ENCODE data around the gene FKBP1A.
A peak's percentile ranks its signal among the peaks of the same experiment; 100 is the strongest.
"Not testable (repeated sequence)": the region's sequence is repeated elsewhere in the genome, so short reads cannot be mapped to it uniquely, and the experiment has no call there.

The FKBP1A gene

DNA sequence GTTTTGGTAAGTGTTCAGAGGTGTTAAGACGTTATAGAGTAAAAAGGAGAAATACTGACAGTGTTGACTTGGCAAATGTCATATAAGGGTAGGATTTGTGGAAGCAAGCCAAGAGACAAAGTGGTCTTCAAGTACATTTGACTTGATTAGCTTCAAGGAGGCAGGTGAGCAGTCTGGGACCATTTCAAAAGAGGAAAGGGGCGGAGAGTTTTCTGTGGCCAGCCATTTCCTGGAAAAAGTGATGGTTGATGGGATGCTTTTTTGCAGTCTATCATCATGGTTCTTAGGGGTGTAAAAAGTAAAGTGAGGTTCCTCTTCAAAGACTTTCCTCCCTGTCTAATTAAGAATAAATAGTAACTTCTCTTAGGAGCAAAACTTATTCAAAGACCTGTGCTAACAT, 28.7 kb downstream of the FKBP1A start:
- DNase-seq (ENCODE audit: low spot score): no peak

DNA sequence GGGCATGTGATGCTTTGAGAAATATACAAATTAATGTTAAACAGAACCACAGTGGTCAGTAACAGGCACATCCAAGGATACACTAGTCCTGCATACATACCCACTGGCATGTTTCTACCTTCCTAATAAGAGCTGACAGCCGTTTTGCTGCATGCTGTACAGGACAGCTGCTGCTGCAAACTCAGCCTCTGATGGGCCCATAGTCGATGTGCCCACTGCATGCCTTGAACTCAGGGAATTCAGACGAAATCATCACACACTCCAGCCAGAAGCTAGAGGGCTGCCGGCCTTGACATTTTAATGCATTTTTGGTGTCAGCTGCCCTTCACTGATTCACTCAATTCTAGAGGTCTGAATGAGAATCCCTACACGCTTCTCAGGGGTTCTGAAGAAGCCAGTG, 29.3 kb downstream of the FKBP1A start:
- no peak for DNase-seq (ENCODE audit: low spot score)

- DNase-seq (ENCODE audit: low spot score): no peak
Observed at GRCh38 chr20:1362484-1362883, 30.4 kb downstream of the FKBP1A start.

GRCh38 chr20:1360094-1360846, 32.6 kb downstream of the FKBP1A start:
- DNase-seq (ENCODE audit: low spot score): no peak

DNA sequence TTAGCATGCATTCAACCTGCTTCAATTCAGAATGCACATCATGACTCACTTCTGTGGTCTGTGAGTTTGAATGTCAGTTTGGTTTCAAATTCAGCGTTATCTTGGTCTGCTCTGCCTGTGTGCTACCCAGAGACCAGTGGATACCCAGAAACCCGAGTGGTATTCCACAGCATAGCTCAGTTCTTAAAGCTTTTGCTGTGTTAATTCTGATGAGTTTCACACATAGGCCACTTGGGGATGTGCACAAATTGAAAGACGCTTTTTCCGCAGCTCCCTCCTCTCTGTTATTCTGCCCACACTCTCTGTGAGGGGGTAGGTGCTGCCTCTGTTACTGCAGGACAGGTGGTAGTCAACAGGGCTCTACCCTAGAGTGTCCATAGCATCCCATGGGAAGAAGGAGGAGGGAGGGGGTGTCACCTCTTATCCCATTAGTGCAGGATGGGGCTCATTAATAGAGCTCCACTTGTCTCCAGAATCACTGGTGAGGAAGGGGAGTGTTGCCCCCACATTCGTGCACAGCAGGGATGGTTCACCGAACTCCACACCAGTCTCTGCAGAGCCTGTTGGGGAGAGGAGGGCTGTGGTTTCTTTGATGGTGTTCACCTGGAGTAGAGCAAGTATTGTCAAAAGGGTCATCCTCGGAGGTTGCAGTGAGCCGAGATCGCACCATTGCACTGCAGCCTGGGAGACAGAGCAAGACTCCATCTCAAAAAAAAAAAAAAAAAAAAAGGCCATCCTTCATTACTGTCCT, 34.8 kb downstream of the FKBP1A start:
- no peak for DNase-seq (ENCODE audit: low spot score)

- DNase-seq (ENCODE audit: low spot score): no peak
Observed at GRCh38 chr20:1353956-1354355, 38.9 kb downstream of the FKBP1A start.

GRCh38 chr20:1346315-1346969, 46.4 kb downstream of the FKBP1A start:
- no peak for DNase-seq (ENCODE audit: low spot score)

DNA sequence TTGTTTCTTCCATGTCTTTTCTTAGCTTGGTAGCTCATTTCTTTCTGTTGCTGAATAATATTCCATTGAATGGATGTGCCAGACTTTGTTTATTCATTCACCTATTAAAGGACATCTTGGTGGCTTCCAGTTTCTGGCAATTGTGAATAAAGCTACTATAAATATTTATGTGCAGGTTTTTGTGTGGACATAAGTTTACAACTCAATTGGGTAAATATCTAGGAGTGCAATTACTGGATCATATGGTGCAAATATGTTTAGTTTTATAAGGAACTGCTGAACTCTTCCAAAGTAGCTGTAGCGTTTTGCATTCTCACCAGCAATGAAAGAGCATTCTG, 47.1 kb downstream of the FKBP1A start:
- no peak for DNase-seq (ENCODE audit: low spot score)

DNA sequence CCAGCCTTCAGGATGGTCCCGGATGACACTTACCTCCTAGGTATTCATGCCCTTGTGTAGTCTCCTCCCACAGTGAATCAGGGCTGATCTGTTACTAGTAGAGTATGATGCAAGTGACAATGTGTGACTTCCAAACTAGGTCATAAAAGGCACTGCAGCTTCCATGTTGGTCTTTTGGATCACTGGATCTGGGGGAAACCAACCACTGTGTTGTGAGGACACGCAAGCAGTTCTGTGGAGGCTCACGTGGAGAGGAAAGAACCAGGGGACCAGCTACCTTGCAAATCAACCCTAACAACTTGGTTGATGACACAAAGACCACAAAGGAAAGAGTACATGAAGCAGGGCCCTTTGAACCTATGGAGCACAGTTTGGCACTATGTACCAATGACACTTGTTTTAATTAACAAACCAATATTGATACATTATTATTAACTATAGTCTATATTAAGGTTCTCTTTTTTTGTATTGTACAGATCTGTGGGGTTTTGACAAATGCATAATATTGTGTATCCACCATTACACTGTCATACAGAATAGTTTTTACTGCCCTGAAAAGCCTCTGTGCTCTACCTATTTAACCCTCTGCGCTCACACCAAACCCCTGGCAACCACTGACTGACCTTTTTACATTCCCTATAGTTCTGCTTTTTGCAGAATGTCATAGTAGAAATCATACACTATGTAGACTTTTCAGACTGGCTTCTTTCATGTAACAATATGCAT, 47.7 kb downstream of the FKBP1A start:
- no peak for DNase-seq (ENCODE audit: low spot score)

GRCh38 chr20:1343446-1344124, 49.3 kb downstream of the FKBP1A start:
- DNase-seq (ENCODE audit: low spot score): not testable (repeated sequence)

DNA sequence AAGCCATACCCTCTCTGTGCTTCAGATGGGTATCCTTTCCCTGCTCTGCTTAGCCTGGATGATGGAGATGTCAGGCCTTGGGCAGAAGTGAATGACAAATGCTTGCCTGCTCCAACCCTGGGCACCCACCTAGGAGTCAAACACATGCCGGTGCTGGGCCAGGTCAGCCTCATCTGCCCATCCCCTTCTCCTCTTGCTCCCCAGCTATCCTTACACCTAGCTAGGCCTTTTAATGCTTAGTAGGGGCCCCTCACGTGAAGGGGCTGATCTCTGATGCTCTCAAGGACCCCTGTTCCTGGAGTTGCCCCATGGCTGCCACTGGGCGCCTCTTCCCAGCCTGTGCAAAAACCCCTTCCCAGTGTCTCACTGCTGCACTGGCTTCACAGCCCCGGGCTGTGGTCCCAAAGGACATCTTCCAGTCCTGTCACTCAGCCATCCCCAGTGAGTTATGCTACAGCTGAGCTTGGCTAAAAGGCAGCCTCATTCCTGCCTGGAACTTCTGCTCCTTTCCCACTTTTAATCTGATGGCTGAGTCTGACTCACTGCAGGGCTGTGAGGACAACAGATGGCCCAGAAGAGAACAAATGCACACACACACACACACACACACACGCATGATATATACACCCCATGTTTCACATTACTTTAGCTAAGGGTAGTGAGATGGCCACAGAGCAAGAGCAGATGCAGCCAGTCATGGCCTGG, 51.1 kb downstream of the FKBP1A start:
- no peak for DNase-seq (ENCODE audit: low spot score)

DNA sequence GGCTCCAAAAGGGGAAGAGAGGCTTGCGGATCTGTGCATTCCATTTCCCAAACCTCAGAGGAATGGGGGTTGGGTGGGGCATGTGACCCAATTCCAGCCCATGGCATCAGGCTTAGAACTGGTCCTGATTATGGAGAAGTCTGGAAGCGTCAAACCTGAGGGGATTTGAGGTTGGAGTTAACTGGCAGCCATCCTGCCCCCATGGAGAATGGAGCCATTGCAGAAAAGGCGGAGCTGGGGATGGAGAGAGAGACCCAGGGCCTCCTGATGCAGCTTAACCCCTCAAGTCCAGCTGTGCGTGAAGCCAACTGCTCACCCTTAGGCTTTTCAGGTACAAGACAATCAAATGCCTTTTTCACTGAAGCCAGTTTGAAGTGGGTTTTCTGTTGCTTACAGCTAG, 54.1 kb downstream of the FKBP1A start:
- no peak for DNase-seq (ENCODE audit: low spot score)

DNA sequence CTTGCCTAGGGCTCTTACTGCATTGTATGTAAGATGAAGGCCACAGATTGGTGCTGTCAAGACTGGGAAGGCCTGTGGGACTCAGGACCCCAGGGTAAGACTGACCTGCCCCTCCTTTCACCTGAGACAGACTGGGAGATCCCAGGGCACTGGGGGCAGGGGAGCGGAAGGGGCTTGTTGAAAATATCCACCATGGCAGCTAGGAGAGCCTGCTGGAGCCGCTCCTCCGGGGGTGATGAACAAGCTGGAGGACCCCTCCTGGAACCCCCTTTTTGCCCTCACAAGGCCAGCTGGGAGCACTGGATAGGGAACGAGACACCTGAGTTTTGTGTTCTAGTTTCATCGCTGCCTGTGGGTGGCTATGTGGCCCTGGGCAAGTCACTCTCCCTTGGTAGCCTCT, 54.8 kb downstream of the FKBP1A start:
- DNase-seq (ENCODE audit: low spot score): no peak

- no peak for DNase-seq (ENCODE audit: low spot score)
Observed at GRCh38 chr20:1337441-1337840, 55.4 kb downstream of the FKBP1A start.

GRCh38 chr20:1336699-1337367, 56.0 kb downstream of the FKBP1A start:
- no peak for DNase-seq (ENCODE audit: low spot score)

DNA sequence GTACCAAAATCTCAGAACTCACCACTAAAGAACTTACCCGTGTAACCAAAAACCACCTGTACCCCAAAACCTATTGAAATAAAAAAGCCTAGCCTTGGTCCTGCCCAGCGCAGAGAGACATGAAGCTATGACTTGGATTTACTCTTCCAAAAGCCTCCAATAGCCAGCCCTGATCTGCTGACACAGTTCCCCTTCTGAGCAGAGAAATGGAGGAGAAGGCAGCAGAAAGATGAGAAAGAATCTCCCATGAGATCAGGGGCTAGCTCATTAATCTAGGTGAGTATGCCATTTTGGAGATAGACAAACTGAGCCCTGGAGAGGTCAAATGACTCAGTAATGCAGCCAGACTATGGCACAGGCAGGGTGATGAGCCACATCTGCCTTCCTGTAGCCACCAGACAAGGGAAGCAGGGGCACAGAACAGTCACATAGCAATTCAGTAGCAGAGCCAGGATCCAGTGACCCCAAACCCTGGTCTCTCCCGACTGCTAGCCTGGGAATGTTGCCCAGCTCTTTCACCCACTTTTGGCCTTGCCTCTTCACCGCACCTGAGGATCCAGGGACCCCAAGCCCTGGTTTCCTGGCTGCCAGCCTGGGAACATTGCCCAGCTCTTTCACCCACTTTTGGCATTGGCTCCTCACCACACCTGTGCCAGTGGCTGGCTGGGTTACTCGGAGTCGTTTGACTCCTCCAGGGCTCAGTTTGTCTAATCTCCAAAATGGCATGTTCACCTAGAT, 56.7 kb downstream of the FKBP1A start:
- peak; percentile 37 for DNase-seq (ENCODE audit: low spot score)

GRCh38 chr20:1334761-1335160, 58.1 kb downstream of the FKBP1A start:
- DNase-seq (ENCODE audit: low spot score): no peak

- no peak for DNase-seq (ENCODE audit: low spot score)
Observed at GRCh38 chr20:1334370-1334731, 58.5 kb downstream of the FKBP1A start.

- no peak for DNase-seq (ENCODE audit: low spot score)
Observed at GRCh38 chr20:1333462-1334369, 59.1 kb downstream of the FKBP1A start.
